ENCODE results near the gene TIPARP.

The TIPARP gene

DNA sequence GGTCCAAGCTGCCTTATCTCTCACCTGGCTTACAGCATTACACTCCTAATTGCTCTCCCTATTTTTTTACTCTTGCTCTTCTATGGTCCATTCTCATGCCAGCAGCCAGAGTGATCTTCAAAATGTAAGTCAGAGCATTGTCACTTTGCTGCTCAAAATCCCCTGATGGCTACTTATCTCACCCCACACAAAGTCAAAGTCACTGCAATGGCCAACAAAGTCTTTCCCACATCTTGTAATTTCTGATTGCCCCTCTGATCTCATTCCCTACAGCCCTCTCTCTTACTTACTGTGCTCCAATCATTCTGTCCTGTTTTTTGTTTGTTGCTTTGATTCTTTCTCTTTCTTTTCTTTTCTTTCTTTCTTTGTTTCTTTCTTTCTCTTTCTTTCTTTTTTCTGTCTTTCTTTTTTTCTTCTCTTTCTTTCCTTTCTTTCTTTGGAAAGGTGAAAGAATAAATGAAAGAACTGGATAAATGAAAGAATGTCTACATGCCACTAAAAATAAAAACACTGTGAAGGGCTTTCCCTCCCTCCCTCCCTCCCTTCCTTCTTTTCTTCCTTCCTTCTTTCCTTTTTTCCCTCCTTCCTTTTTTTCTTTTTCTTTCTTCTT lies 34.9 kb upstream of the TIPARP start:
- DNase-seq (ENCODE audit: low read depth) = no peak
- no peak overlapping the region for H3K4me3 ChIP-seq (ENCODE audit: low read length)
- TF ChIP-seq, protein P1, sequence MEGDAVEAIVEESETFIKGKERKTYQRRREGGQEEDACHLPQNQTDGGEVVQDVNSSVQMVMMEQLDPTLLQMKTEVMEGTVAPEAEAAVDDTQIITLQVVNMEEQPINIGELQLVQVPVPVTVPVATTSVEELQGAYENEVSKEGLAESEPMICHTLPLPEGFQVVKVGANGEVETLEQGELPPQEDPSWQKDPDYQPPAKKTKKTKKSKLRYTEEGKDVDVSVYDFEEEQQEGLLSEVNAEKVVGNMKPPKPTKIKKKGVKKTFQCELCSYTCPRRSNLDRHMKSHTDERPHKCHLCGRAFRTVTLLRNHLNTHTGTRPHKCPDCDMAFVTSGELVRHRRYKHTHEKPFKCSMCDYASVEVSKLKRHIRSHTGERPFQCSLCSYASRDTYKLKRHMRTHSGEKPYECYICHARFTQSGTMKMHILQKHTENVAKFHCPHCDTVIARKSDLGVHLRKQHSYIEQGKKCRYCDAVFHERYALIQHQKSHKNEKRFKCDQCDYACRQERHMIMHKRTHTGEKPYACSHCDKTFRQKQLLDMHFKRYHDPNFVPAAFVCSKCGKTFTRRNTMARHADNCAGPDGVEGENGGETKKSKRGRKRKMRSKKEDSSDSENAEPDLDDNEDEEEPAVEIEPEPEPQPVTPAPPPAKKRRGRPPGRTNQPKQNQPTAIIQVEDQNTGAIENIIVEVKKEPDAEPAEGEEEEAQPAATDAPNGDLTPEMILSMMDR (conservative IDR thresholded peaks at IDR 0.05; ENCODE audit: low read length) = no peak

DNA sequence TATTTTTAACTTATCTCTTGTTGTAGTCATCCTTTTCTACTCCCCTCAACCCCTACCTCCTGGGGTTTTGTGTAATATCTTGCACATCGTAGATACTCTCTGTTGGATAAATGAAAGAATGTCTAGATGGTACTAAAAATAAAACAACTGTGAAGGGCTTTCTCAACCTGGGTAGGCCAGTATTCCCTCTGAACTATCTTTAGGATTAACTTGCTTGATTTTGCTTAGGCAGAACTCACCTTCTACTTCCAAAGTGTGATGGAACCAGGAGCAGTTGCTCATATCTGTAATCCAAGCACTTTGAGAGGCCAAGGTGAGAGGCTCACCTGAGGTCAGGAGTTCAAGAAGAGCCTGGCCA lies 32.8 kb upstream of the TIPARP start:
- TF ChIP-seq, protein P1 (conservative IDR thresholded peaks at IDR 0.05; ENCODE audit: low read length) = no peak
- no peak for DNase-seq (ENCODE audit: low read depth)
- no peak overlapping the region for H3K4me3 ChIP-seq (ENCODE audit: low read length)

DNA sequence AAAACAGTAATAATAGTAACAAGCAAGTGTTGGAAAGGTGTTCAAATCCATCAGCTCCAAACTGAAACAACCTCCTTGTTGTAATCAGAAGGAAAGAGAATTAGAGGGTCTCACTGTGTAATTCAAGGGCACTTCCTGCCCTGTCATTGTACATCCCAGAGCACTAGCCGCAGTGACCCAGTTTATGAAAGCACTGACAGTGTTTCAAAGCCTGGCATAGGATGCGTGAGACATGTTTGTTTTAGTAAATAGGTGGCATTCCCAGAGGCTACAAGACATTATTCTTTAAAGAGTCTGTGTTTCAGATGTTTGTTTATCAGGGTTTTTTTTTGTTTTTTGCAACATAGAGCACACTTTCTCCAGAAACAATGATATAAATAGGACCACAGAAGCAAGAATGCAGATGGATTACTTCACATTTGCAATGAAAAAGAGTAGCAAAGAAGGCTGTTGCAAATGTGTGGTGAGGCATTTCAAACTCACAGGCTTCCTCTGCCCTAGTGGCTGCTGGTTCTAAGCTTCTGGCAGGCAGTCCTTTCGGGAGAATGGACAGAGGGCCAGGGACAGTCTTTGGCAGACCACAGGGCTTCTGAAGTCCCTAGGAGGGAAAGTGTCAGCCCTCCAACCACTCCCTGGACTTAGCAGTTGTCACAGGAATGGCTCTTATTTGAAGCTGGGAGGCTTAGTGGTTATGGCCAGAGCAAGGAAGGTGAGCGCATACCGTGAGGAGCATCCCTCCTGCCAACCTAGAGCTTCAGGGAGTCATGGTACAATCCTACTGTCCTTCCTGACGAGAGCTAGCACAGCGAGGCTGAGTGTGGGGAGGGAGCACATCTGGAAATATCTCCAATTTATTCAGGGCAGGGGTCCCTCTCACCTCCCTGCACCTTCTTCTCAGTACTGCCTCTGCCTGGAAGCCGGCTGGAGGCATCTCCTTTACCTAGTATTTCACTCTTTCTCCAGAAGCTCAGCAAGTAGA lies 31.4 kb upstream of the TIPARP start:
- H3K4me3 ChIP-seq (ENCODE audit: low read length) = no peak overlapping the region
- TF ChIP-seq, protein P1 (conservative IDR thresholded peaks at IDR 0.05; ENCODE audit: low read length) = peak; percentile 16; the same call in 1 of the 2 replicates
- DNase-seq (ENCODE audit: low read depth) = peak; percentile 63

DNA sequence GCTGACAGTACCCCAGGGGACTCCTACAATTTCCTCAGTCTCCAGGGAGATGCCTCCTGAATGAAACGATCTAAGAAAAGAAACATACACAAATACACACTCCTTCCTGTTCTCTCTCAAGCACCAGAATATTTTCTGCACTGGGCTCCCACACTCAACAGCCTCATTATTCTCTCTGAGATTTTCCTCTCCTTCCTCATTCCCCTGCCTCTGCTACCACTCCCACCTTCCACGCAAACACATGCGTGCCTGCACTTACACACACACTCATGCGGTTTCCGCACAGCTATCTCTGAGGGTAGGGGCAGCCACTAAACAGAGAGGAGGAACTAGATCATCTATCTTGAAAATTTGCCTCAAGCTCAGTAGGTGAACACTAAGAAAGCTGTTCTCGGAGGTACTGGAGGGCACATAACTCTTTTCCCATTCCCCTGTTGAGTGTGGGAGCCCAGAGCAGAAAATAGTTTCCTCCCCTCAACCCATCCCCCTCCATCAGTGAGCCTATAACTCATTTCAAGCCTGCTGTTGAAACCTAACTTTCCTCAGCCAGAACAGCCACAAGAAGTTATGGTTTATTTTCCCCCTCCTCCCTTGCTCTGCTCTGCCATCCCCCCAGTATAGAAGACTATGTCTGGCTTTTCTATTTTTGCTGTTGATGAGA lies 30.5 kb upstream of the TIPARP start:
- DNase-seq (ENCODE audit: low read depth) = peak; percentile 62
- TF ChIP-seq, protein P1 (conservative IDR thresholded peaks at IDR 0.05; ENCODE audit: low read length) = no peak
- no peak overlapping the region for H3K4me3 ChIP-seq (ENCODE audit: low read length)

DNA sequence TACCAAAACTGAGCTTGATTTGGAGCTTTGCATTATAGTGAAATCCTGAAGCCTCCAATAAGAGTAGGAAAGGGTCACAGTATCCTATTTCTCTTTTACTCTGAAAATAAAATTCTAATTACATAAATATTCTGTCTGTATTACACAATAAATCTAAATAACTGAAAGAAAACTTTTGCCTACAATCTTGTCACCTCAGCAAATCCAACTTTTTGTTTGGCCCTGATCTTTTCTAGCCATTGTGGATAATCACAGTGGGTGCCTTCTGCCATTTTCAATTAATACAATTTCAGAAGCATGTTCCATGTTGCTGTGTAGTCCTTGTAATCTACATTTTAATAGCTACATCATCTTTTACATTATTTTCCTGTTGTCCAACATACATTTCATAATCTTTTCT lies 29.4 kb upstream of the TIPARP start:
- no peak overlapping the region for H3K4me3 ChIP-seq (ENCODE audit: low read length)
- DNase-seq (ENCODE audit: low read depth) = no peak
- TF ChIP-seq, protein P1 (conservative IDR thresholded peaks at IDR 0.05; ENCODE audit: low read length) = no peak

DNA sequence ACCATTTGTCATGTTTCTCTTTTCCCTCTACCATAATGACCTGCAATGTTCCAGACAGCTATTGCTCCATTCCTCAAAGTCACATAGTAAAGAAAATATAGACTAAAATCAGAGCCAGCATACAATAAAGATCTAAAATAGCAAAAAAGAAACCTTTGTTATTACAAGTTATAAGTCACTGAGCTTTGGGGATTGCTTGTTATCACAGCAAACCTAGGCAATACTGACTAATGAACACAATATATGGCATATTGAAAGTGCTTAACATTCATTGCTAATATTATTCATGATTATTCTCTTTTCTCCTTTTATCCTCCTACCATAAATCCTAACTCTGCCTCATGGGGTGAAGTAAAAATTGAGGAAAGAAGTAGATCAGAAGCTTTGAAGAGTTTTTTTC lies 27.4 kb upstream of the TIPARP start:
- no peak overlapping the region for H3K4me3 ChIP-seq (ENCODE audit: low read length)
- no peak for DNase-seq (ENCODE audit: low read depth)
- TF ChIP-seq, protein P1 (conservative IDR thresholded peaks at IDR 0.05; ENCODE audit: low read length) = no peak

Data from AG10803 (cell line).